Stimulated activated CD8-positive, alpha-beta memory T cell treated with anti-CD3 and anti-CD28 coated beads, Interleukin-7, amount 100 ng/mL, for 24 hours (primary cell): ENCODE data around the gene TM4SF20.
"Not testable (repeated sequence)": the region's sequence is repeated elsewhere in the genome, so short reads cannot be mapped to it uniquely, and the experiment has no call there.

Source experiments
- DNase-seq: peaks from one replicate; pipeline ENCODE4 v3.0.0-alpha.2; 2020; ENCODE audit warnings: low read depth

TM4SF20 gene

DNA sequence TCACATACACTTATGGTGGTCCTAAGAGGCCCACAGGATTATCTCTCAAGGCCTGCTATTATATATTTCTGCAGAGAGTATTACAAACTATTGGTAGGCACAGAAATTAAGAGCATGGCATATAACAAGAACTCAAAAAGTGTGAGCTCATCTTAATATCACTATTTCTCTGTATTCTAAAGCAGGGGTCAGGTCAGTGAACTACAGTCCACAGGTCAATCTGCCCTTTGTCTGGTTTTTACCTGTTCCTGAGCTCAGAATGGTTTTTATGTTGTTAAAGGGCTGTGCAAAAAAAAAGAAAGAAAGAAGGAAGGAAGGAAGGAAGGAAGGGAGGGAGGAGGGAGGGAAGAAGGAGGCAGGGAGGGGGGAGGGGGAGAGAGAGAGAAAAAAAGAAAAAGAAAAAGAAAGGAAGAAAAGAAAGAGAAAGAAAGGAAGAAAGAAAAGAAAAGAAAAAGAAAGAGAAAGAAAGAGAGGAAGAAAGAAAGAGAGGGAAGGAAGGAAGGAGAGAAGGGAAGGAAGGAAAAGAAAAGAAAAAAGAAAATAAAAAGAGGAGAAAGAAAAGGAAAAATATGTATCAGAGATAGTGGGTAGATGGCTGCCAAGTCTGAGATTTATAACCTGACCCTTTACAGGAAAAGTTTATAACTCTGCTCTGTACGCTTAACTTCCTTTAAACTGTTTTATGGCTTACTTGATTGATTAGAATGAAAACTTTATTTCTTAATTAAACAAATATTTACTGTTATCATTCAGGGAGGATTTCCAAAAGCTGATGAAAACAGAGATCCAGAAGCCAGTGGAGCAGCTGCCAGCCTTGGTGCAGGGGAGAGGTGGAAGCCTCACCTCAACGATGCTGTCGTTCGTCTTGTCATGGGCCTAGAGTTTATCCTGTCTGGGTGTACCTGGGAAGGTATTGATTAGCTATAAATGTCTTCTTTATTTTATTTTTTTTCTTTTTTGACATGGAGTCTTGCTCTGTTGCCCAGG lies 19.9 kb upstream of the TM4SF20 start:
- no peak for DNase-seq

DNA sequence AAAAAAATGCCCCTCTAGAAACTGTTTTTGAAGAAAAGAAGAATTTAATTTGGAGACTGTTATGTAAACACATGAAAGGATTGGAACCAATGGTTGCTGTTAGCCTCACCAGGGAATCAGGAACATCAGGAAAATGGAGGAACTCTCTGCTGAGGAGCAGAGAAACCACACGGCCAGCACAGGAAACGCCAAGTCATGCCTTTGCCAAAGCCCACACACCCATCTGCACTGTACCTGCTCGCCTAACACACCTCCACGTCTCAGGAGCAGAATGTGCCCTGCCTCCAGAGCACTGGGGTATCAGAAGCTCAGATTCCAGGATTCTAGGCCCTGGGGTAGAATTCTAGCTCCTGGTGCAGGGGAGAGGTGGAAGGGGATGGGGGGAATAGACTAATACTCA lies 18.5 kb upstream of the TM4SF20 start:
- DNase-seq, result no peak

DNA sequence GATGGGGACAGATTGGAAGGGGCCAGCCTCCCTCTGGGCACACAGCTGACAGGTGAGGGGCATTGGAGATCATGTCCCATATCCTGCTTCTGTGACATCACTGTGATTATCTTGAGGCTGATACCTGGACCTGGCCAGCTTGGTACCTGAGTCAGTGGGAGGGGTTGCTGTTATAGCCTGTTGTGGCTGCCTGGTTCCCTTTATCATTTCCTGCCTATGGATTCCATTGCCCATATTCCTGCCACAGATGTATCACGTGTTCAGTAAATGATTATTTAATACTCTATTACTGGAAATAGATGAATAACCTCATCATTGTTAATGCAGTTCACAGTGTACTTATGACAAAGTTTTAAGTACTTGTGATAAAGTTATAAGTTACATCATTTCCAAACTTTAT lies 16.4 kb upstream of the TM4SF20 start:
- no peak for DNase-seq

DNA sequence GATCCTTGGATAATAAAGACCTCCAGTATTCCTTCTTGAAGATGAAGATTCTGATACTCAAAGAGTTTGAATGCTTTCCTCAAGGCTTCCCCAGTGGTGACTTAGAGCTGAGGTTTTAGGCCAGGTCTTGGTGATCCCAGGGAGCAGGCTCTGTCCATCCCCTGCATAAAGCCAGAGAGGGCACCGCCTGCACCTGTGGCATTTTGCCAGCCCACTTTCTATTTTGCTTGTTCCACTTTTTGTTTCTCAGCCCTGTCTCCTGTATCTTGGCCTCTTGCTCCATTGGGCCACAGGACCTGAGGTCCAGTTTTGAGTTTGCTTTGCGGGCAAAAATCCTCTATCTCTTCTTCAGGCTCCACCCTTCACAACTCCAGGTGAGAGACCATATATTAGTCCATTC lies 15.3 kb upstream of the TM4SF20 start:
- DNase-seq, result no peak

DNA sequence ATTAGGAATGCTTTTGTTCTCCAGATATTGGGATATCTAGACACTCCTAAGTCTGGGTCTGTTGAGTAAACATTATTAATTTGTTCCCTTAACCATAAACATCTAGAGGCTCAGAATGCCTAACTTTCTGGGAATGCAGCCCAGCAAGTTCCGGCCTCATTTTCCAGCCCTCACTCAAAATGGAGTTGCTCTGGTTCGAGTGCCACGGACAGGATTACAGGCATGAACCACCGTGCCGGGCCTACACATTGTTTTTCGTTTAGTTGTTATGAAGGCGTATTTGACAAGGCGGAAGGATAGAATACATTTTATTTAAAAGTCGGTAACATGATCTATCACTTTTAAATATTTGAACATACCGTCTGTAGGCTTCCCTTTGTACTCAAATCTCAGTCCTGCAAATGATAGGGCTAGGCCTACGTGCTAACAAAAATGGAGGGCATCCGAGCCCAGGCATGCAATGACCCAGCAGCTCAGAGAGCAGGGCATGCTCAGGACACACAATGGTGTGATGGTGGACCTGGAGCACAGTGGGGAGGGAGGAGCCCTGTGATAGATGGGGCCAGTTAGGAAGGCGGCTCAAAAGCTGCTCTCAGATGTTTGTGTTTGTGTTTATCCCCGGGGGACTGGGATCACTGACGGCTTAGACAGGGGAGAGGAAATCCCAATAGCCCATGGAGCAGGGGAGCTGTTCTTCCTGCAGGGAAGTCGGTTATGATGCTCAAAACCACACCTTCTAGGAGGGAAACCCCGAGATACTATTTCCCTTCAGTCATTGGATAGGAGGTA lies 11.6 kb upstream of the TM4SF20 start:
- DNase-seq, result no peak

DNA sequence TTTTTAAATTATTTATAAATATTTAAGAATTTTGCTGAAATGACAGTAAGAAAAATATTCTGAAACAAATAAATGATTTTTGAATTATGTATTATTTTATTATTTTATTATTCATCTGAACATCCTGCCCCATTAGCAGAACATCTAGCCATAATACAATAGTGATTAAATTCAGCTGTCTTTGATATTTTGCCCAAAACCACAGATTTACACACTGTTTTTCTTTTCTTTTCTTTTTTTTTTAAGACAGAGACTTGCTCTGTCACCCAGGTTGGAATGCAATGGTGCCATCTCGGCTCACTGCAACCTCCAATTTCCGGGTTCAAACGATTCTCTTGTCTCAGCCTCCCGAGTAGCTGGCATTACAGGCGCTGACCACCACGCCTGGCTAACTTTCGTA lies 10.6 kb upstream of the TM4SF20 start:
- no peak for DNase-seq

DNA sequence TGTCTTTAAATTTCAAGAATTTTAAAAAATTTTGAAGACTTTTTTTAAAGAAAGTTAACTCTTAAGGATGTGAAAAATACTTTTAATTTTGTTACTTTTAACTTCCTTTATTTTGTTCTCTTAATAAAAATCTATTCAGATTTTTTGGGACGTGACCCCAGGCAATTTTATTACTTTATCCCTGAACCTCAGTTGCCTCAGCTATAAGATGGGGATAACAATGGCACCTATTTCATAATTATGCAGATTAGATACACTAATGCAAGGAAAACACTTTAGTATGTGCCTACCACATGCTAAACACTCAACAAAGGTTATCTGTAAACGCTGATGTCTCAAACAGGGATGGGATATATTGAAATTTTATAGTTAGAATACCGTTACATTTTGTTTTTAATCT lies 10.1 kb upstream of the TM4SF20 start:
- no peak for DNase-seq

DNA sequence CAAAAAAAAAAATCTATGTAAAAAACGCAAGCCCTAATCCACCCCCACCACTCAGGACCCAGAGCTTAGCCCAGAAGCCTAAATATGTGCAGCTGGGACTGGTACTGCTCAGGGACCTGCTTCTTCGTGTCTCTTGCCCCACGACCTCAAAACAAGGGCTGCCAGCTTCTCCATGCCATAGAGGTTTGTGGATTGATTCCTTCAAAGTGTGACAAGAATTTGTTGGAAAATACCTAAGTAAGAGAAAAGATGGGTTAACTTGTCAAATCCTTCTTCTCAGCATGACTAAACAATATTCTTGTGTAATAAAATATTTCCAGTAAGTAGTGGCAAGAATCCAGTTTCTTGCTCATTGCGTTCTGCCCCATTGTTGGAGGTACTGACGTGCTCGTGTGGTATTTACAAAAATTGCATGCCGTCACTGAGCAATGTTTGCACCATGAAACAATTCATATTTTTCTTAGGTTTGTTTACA lies 9.5 kb upstream of the TM4SF20 start:
- no peak for DNase-seq

DNA sequence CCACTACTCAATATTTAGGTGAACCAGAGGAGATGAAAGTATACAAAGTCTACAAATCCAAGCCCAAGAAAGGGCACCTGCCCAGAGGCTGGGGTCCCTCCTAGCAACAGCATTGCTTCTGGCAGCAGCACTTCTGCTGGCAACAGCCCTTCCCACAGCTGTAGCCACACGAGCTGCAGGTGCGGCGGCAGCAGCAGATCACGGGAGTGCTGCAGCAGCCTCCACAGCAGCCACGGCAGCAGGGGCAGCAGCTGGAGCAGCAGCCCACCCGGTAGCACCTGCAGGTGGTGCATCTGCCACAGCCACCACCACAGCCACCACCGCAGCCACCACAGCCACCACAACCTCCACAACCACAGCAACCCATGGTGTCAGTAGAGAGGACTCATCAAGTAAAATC lies 8.5 kb upstream of the TM4SF20 start, which contains the start of gene SCYGR1:
SCYGR1 (minus strand) TSS at position 367 of the 400 bp plus-strand sequence; CDS start at position 367, 0 bp downstream.
- DNase-seq, result not testable (repeated sequence)

DNA sequence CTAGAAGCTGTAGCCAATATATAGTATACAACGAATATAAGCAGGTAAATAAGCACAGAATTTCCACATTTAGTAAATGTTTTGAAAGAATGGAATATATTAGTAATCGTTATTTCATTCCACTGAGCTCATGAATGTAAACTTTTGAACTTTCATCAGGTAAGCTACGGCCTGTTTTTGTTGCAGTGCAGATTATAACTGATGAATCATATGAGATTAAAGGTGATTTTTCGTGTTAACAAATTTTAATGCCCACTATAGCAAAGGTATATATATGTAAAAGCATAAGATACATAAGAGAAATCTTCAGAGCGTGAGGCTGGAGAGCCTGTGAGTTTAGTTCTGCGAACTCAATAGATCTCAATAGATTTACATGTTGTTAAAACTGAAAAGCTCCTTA lies 7.5 kb upstream of the TM4SF20 start:
- no peak for DNase-seq

DNA sequence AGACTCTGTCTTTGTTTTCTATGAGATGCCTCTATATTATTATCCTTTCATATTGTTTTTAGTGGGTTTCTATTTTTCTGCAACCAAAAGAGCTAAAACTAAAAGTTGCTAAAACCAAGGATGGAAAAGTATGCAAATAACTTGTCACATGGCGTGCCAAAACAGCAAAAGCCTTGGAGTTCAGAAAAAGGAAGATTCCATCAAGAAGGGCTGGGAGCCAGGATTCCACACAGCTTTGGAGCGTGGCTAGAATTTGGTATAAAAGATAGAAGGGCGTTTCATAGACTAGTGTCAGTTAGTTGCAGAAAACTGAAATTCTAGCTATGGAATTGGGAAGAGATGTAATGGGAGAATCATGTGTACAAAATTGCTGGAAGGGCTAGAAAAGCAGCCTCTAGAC lies 4.6 kb upstream of the TM4SF20 start:
- no peak for DNase-seq

DNA sequence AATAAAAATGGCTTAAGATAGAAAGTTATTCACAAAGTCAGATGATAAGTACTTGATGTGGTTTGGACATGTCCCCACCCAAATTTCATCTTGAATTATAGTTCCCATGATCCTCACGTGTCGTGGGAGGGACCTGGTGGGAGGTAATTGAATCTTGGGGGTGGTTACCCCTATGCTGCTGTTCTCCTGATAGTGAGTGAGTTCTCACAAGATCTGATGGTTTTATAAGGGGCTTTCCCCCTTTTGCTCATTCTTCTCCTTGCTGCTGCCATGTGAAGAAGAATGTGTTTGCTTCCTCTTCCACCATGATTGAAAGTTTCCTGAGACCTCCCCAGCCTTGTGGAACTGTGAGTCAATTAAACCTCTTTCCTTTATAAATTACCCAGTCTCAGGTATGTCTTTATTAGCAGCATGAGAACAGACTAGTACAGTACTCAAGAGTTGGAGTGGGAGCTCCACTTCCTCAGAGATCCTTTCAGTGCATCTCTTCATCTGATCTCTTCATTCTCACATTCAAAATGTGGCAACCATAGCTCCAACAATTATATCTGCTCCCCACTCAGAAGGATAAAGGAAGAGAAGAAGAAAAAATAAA lies 3.2 kb upstream of the TM4SF20 start:
- not testable (repeated sequence) for DNase-seq

DNA sequence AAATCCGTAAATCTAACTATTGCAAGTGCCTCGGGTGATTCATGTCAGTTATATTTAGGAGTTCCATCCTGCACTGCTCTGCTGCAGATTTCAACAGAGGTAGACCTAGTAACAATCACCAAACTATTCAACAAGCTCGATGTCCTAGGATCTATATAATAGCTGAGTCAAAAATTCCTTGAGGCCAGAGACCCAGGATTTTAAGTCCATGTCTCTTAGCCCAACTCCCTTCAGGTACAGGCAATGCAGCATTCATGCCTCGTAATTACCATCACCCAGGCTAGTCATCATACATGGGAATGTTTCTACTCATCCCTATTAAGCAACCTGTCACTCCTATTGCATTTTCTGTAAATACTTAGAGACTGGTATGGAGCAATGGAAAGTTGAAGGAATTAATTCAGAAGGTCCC lies 729 bp downstream of the TM4SF20 start:
- DNase-seq, result no peak

DNA sequence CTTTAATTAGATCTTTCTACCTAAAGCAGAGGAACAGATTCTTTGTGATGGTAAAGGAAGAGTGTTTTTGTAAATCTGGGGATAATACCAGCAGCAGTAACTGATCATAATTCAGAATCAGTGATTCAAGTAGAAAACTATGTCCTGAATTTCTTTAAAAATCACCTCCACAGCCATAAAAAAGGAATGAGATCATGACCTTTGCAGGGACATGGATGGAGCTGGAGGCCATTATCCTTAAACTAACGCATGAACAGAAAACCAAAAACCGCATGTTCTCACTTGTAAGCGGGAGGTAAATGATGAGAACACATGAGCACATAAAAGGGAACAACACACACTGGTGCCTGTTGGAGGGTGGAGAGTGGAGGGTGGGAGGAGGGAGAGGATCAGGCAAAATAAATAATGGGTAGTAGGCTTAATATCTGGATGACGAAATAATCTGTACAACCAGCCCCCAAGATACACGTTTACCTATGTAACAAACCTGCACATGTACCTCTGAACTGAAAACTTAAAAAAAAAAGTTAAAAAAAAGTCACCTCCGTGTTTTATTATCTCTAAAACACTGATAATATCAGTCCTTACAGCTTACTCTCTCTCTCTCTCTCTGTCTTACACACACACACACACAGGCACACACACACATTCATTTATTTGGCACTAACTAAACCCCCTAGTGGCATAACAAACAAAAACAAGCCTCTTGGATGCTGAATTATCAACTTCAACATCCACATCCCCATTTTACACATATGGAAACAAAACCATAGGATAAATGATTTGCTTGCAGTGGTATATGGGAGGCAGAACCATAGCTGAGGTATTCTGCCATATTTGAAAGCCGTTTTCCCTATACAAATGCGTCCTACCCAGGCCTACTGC lies 1.4 kb downstream of the TM4SF20 start:
- DNase-seq, result no peak

DNA sequence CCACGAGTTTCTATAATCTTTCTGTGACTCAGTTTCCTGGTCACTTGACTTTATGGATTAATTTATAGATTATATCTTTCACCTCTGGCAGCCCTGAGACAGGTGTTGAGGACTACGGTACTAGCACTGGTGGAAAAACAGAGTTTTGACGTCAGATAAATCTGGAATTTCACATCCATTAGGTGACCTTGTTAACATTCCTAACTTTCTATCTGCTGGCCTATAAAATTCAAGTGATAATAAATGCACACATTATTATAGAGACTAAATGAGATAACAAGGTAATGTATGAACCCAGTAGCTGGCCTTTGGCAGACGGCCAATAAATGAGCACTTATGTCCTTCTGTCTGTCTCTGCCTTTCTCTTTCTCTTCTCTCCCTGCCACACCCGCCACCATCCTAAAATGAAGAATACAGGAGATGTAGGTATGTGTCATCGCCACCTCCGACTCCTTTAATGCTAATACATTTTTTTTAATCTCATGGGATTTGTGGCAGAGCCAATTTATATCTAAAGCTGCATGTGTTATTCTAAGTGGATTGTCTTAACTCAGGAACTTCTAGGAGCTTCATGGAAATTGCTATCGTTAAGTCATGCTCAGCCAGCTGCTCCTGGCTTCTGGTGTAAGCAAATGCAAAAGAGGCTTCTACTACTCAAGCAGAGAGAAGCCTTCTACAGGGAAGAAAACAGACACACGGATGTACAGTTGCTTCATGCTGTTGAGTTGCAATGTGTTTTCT lies 2.3 kb downstream of the TM4SF20 start:
- no peak for DNase-seq

DNA sequence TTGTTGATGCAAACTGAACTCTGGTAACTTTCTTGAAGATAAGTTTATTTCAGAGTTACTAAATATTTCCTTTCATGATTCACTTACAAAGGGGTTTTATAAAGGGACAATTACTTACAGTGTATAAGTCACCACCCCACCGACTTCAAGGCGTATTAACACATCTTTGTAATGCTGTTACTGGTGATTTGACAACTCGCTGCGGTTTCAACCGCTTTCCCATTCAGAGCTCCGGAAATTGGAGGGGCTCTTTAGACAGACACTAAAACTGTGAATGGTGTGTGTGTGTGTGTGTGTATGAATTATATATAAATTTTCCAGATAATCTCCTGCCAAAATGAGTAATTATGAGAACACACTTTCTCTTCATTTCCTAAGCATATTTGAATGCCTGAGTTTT lies 4.9 kb downstream of the TM4SF20 start:
- no peak for DNase-seq

DNA sequence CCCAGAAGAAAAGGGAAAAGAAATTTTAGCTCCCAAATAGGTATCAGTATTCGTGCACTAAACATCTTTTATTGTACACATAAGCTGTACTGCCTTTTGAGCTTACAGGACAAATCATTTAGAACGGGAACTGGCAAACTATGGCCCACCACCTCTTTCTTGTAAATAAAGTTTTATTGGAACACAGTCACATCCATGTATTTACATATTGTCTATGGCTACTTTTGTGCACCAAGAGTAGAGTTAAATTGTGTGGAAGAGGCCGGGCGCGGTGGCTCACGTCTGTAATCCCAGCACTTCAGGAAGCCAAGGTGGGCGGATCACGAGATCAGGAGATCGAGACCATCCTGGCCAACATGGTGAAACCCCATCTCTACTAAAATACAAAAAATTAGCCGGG lies 5.7 kb downstream of the TM4SF20 start:
- DNase-seq, result no peak

DNA sequence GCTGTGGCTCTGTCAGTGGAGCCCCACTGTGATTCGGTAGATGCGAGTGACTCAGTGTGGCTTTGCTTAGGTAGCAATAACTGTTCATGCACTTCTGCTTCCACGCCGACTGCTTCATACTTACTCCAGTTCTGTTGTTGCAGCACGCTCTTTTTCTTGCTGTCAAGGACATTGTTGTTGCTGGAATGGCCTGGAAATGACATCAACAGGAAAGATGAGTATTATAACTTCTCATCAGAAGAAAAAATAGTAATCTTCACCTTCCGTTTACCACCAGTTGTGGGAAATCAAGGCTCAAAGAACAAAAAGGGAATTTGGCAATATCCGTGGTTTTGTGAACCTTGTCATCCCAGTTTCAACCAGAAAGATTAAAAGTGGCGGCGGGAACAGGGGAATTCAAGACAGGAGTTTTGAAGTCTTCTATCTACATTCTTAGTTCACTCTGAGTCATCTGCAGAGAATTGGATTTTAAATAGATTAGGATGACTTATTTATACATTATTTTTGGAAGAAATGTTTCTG lies 8.3 kb downstream of the TM4SF20 start:
- DNase-seq, result no peak

DNA sequence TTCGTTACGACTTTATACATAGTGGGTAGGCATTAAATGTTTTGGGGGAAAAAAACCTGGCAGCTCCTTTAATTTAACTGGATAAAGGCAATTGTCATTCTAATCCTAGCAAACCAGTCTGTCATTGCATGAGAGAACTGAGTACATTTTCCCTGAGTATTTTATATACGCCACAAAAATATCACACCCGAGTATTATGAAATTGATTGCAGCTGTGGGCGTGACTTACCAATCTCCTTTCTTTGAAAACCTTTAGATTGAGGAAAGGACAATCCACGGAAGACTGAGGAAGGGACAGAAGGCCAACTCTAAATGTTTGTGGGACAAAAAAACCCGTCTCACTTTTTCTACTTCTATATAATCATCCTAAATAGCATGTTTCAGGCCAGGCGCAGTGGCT lies 9.0 kb downstream of the TM4SF20 start:
- DNase-seq, result no peak

DNA sequence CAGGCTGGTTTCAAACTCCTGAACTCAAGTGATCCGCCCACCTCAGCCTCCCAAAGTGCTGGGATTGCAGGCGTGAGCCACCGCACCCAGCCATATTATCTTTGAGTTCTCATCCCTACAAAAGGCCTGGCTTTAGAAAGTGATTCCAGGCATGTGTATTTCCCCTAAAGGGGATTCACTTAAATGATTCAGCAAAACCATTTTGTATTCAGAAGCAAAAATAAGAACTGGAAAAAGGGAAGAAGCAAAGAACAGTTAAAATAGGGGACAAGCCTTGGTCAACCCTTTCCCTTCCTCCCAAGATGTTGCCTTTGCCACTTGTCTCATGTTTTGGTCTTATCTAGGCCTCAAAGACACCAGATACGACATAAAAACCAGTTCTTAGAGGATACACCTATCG lies 10.5 kb downstream of the TM4SF20 start:
- DNase-seq, result no peak

DNA sequence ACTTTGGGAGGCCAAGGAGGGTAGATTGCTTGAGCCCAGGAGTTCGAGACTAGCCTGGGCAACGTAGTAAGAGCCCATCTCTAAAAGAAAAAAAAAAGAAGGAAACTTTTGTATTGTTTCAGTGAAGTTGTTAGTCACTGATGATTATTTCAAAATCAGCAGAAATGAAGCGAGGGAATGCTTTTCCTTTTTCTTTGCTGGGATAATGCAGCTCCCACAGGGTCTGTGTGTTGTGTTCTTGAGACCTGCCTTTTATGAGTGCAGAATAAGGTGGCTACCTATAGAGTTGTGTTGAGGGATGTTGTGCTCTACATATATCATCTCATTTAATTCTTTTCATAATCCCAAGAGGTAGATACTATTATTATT lies 11.7 kb downstream of the TM4SF20 start:
- DNase-seq, result no peak
